ENCODE measurements around the gene TYW1.
"Not testable (repeated sequence)": the region's sequence is repeated elsewhere in the genome, so short reads cannot be mapped to it uniquely, and the experiment has no call there.

GRCh38 chr7:67211650-67212330 lies 215.2 kb downstream of the TYW1 start:
- not testable (repeated sequence) for TF ChIP-seq CTCF (conservative IDR thresholded peaks at IDR 0.05; ENCODE audit: low read depth, low read length); EZH2 (IDR thresholded peaks at IDR 0.05; ENCODE audit: borderline replicate concordance, low read depth, low read length, poor library complexity, severe bottlenecking)
